ENCODE results near the gene PRKN.

PRKN gene

DNA sequence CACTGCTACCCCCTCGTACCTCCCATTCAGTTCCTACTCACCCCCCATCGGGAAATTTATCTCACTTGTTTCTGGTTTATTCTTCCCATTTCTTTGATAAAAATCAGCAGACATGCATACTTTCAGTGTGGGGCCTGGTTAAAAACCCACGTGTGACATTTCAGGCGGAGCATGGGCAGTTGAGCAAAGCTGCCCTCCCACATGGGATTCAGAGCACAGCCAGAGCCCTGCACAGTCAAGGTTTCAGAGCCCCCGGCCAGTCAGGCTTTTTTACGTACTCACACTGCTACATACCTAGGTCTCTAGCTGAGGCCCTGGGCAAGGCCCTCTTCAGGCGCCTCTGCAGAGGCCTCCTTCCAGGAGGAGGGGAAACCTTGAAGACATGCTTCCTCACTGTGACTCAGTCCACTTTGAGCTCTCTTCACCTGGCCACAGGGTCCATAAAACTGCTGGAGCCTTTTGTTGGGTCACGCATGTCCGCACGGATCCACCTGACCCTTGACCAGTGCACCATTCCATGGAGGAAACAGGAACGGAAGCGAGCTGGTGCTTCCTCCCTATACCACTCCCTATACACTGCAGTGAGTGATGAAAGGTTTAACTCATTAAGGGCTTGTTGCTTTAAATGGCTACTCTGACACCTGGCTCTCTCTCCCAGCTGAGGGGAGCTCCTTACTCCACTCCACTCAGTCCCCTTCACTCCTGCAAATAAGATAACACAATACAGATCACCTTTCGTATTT lies 713.3 kb downstream of the PRKN start:
- DNase-seq: no peak

DNA sequence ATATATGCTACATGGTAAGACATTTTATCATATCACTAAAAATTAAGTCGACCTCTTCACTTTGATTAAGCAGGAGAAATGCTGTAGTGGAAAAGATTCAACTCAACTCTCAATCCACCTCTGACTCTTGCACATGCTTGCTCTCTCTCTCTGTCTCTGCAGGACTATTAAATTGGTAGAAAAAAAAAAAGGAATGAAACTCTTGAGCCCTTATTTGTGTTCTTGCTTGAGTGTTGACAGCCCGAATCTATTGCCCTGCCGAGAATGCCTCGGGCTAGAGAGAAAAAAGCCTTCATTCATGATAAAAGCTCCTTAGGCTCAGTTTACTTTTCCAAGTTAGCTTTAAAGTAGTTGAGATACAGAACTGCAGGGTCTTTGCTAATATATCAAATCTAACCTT lies 722.2 kb downstream of the PRKN start:
- DNase-seq: no peak

DNA sequence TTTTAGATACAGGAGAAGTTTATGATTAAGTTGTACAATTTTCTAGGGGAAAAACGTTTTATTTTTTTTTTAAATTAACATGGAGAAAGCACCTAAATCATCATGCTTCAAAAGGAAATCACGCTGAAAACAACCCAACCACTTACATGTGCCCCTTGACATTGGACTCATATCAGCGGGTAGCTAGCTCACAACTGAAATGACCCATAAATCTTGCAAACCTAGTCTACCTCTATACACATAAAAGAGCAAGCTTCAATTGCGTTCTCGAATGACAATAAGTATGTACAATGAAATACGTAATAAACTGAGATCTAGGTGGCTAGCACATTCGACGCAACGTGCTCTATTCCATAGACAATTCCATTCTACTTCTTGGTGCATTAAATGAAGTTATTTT lies 730.8 kb downstream of the PRKN start:
- DNase-seq: no peak

DNA sequence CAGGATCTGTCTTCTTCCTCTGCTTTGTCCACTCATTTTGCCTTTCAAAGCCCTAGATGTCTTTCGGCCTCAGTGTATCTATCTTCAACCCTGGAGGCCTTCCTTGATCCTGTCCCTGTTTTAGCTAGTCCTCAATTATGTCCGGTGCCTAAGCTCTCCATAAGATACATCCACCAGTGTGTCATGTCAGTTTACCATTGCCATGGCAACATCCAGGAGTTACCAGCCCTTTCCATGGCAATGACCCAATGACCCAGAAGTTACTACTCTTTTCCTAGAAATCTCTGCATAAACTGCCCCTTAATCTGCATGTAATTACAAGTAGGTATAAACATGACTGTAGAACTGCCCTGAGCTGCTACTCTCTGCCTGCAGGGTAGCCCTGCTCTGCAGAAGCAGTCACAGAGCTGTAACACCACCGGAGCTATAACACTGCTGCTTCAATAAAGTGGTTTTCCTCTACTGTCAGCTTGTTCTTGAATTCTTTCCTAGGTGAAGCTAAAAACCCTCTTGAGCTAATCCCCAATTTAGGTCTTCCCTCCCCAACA lies 741.6 kb downstream of the PRKN start:
- no peak for DNase-seq

DNA sequence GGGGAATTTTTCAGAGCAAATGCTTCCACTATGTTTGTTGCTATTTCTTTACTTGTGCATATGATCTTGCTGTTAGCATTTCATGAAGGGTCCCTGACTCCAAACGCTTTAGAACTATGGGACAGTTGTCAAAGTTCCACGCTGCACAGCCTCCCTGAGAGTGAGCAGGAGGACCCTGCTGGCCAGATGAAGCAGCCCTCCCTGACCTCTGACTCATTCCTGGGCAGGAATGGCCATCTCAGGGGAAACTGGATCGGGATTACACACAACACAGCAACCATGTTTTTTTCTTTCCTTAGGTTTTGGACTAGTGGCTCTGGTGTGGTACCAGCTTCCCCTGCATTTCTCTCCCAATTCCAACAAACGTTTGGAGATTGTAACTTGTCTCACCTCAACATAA lies 742.9 kb downstream of the PRKN start:
- no peak for DNase-seq

DNA sequence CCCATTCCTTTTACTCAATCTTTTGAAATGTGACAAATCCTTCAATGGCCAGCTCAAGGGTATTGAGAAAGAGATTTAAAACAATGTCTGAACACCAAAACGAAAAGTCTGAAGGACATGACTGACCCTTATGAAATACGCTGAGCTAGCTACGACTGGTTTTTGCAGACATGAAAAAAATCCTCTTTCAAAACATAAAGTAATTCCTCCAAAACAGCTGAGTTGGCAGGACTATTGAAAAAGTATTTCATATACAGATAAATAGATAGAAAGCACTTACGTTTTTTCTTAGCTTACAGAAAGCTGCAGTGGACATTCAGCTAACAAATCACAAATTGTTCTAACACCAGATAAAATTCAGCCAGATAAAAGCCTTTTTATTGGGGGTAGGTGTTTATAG lies 751.0 kb downstream of the PRKN start:
- no peak for DNase-seq

DNA sequence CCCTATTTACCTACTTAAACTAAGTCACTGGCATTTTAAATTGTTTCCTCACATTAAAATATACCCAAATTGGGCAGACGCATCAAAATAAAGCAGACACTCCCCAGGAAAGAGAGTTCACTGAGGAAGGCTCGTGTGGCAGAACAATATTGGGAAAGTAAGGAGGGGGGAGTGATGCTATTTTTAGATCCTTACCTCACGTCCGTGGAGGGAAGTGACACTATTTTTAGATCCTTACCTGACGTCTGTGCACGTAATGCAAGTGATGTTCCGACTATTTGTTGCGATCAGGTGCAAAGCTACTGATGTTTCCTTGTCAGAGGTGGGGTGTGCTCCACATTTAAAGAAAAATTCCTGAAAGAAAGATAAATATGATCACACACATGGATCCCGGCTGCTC lies 754.5 kb downstream of the PRKN start:
- no peak for DNase-seq

DNA sequence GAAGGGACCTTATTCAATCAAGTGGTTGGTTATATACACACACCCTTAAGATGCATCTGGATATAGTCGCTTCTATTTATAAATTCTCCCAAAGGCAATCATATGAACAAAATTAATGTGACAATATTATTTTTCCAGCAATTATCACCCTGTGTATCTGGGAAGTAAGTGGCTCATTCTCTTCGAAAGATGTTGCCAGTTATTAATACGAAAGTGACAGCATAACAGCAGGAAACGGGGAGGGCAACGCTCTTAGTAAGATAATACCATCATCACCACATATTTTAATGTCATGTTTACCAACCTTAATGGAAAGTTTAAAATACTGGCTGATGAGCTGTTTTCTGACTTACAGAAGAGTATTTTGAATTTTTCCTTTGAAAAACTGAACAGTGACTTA lies 756.5 kb downstream of the PRKN start:
- no peak for DNase-seq

DNA sequence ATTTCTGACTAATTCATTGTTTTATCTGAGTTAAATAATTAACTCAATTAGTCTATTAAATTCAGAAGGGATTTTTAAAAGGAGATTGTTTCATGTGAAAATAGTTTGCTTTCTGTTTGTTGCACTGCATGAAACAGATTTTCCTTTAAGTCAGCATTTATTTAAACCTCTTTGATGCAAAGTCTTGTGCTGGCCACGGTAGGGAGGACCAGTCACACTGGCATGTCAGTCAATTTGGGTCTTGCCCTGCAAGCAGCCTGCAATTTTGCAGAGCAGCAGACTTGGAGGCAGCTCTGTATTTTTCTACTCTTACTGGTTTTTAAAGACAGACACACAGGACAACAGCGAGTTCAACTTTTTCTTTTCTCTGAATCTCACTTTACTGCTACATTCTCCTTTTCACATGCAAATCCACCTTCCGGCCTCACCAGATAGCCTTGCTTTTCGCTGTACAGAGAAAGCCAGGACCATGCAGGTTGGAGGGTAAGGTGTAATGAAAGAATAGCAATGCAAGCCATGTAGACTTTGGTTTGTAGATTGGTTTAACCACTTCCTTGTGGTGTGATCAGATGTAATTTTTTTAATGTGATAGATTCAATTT lies 763.8 kb downstream of the PRKN start:
- no peak for DNase-seq

DNA sequence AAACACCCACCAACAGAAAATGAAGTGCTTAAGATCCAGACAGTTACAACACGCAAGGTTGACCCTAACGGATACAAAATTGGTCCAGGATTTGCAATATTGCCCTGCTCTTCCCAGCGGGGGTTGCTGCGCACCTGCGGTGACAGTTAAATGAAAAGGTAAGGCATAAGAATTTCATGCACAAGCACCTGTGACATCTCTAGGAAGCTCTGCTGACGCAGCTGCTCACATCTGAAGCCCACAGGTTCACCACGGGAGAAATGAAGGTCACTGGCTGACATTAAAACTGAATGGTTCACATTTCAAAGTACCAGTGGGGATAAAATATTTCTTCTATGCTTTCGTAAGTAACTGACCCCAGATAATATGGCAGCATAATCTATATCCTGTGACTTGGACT lies 764.4 kb downstream of the PRKN start:
- no peak for DNase-seq

DNA sequence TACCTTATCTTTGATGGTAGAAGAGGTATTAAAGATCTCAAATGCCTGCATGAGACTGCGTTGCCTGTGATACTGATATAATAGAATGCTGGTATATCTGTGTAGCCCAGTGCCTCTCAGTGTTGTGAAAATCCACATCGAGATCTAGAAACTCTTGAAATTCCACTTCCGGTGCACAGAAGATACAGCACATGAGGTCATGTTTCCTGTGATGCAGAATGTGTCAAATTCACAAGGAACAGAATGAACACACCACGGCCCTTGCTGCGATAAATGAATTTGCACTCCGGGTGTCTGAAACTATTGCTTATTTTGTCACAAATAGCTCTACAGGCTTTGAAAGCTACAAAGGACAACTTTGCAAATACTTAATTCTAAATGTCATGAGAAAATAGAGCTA lies 765.8 kb downstream of the PRKN start:
- DNase-seq: no peak

DNA sequence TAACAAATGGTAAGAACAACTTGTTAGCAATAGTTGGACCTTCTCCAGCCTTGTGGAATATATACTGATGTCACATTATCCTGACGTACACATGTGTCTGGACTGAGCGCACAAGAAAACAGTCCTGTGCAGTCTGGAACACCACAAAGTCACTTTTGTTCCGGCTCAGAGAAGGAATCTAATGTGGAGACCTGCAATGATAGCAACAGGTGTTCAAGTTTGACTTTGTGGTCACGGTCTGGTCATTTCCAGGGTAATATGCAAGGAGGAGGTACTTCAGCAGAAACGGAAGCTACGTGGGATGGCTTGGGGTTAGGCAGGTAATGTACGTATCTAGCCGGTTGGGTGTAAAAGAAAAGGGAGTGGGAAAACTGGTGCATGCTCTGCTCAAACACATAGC lies 766.5 kb downstream of the PRKN start:
- peak in 1 of 2 experiments; percentile 3 for DNase-seq

DNA sequence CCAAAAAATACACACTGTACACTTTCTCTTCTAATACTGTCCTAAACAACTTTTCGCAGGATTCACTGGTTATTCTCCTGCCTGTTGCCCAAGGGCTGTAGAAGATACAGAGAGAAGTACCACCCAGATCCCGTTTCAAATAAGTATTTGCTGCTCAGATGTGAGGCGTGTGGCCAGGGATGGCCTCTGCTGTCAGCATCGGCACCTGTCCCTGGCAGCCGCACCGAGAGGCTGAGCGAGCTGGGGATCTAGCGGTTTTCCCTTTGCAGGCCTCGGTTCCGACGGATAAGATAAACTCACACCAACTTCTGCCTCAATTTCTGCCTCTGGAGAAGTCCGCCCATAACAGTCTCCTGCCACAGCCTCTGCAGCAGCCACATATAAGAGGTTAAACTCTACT lies 768.5 kb downstream of the PRKN start:
- DNase-seq: no peak

DNA sequence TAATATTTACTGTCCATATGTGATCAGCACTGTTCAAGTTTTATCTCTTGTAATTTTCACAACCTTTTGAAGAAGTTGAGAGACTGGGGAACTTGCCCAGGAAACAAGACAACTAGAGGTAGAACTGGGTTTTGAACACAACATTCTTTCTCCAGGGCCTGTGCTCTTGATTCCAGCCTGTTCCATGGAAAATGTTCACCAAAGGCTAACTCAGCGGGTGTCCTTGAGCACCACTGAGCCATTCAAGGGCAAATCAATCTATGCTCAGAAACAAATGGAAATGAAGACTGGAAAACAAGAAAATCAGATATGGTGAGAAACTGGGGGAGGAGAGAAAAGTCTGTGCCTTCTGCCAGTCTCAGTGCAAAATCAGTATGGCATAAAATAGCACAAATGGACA lies 771.5 kb downstream of the PRKN start:
- DNase-seq: no peak

DNA sequence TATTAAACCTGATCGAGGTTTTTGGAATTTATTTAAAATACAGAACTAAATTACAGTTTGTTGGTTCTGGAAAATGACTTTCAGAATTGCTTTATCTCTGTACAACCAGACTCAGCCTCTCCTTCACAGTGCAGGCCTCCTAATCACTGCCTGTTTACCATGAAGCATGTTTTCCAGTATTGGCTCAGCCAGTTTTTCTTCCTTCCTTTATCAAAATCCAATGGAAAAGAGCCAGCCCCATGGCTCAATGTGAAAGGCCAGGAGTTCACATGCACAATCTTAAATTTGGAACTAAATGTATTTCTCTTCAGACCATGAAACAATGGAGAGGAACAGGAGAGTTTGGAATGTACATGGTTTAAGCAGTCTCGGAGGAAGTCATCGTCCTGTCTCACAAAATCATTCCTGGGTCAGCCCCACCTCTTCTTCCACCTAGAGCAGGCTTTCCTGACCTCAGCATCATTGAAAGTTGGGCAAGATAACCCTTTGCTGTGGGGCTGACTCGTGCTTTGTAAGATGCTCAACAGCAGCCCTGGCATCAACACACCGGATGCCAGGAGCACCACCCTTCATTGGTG lies 772.8 kb downstream of the PRKN start:
- no peak for DNase-seq

DNA sequence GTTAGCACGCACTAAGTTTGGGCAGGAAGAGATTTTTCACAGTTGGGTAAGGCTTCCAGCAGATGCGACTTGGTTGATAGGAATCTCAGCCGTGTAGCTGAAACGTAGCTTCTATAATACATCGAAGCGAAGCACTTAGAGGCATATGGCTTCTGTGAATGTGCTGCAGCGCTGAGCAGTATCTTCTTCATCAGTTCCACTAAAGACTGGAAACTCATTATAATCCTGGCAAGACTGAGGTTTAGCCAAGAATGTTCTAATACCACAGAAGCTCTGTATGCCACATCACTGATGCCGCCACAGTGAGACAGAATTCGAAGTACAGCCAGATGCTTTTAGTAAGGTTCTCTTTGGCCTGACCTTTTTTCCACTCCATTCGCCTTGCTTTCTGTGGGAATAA lies 773.5 kb downstream of the PRKN start:
- DNase-seq: no peak

DNA sequence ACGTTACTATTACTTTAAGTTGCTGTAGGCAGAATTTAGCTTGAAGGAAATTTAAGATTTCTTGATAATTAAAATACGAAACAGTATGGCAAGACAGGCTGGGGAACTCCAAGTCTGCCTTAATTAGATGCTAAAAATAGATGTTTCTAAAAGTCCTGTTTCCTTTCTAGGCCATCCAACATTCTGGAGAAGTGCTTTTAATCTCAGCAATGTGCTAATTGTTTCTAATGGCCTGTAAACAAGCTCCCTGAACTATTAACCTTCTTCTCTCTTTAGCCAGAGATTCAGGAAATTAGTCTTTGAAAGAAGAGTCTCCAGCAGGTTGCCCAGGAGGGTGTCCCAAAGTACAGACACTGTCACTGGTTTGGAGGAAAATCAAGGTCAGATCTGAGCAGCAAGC lies 776.4 kb downstream of the PRKN start:
- DNase-seq: no peak

DNA sequence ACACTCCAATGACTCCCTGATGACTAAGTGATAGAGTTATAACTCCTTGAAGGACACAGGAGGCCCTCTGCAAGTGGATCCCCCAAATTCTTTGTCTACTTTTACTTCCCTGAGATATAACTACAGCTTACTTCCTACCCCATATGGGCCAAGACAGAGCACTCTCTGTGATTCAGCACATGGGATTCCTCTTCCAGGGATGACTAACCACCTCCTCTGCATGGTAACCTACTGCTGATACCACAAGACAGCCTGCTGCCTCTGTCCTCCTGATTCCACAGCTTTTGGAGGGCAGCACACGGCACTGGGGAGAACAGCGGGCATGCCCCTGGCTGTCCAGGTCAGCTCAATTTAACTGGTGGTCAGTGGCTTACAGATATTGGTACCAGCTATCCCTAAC lies 778.0 kb downstream of the PRKN start:
- no peak for DNase-seq

DNA sequence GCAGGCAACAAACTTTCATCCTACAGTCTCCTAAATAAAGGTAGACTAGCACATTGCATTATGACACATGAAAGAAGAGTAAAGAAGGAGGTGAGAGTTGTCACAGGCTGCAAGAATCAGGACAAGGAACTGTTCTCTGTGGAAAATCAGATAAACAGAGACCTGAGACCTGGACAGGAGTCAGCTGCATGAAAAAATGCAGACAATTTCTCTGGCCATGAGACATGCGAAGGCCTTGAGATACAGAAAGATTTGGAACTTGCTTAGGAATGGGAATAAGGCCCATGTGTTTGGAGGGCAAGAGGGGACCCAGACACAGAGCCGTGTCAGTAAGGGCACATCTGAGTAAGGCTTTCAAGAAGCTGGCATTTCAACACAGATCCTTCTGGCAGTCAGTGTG lies 779.1 kb downstream of the PRKN start:
- no peak for DNase-seq

DNA sequence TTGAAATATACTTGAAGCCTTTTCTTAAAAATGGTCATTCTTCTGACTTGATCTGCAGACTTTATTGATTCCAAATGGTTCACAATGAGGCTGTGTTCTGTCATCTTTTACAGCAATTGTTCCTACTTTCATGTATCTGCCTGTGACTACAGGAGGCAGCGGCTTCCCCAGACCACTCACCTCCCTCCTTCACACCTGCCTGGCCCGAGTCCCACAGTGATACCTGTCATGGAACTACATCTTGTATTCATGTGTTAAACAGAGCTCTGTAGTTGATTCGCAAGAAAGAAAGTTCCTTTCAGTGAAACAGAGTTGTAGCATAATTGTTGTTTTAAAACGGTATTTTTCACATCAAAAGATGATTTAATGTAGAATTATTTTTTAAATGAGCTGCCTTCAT lies 780.2 kb downstream of the PRKN start:
- no peak for DNase-seq

DNA sequence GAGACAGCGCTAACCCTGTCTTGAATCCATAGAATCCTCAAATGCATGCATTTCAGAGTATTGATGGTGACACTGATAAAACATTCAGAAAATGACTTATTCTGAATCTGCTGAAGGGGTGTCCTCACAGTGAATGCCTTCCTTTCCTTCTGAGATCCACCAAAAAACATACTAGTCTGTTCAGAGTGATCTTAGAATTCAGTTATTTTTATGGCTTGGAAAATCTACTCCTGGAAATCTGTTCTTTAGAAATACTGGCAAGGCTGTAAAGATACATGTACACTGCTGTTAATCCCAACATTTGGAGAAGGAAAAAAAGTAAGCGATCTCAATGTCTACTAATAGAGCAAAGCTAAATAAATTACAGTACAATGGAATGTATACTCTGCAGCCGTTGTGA lies 781.1 kb downstream of the PRKN start:
- DNase-seq: no peak

DNA sequence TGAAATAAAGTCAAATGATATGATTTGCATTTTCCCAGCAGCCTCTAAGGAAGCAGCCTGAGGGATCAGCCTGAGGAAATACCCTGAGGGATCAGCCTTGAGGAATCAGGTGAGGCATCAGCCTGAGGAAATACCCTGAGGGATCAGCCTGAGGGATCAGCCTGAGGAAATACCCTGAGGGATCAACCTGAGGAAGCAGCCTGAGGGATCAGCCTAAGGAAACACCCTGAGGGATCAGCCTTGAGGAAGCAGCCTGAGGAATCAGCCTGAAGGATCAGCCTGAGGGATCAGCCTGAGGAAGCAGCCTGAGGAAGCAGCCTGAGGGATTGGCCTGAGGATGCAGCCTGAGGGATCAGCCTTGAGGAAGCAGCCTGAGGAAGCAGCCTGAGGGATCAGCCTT lies 784.0 kb downstream of the PRKN start:
- DNase-seq: no peak

DNA sequence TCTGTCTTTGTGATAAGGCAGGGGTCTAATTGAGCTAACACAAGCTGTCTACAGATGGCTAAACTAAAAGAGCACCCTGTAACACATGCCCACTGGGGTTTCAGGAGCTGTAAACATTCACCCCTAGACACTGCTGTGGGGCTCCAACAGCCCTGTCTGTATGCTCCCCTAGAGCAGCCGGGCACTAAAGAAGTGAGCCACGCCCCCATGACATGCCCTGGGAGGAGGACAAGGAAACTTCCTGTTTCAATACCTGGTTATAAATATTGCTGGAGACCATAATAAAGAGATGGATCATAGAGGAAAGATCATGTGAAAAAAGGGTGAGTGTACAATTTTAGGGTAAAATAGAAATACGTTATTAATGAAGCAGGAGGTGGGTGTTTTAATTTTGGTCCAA lies 786.0 kb downstream of the PRKN start:
- DNase-seq: no peak

DNA sequence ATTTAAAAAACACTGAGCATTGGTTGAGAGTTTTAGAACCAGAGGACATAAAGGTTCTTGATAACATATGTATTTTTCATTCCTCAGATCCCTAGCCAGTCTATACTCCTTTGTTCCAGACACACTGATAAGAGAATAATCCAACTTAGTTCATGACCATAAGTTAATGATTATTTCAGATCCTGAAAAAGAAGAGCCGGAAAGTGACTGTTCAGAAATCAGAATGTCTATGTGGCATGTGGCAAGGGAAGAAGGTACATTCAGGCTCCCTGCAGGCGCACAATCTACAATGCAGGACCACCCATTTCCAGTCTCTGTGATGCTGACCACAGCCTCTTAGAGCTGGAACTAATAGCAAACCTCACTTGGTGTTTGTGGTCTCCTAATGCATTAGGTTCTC lies 787.0 kb downstream of the PRKN start:
- DNase-seq: no peak

DNA sequence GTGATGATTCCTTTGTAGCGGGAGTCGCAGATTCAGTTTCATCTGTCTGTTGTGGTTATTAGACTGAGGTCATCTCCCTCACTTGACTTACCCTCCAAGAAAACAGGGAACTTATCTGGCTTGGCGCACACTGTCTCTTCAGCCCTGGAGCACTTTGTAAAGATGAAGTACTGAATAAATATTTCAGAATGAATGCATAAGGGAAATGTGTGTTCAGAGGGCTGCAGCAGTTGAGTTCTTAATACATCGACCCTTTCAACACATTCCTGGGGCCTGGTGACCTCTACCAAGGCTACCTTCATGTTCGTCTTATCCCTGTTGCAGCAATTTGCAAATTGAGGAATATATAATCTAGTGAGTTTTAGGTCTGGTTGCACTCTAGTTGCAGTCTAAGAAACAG lies 801.2 kb downstream of the PRKN start:
- DNase-seq: no peak

All from NCI-H526 (cell line).